Right atrium auricular region (tissue), 2 donors: ENCODE measurements around the gene ULK4. TPM values are rescaled to one million over a fixed set of nuclear protein-coding genes. Genes with fewer than 3 reads are reported as not detected.

Experiments used
- DNase-seq: peaks from one replicate; pipeline ENCODE4 v3.0.0-alpha.2; 2019; ENCODE audit warnings: low spot score
- H3K27ac ChIP-seq, 2 donors: fragments of 200-600 bp; sonication (generic); 1 replicate in 1 of 2; 2 replicates in 1 of 2; pipeline ENCODE4 v1.5.1; 2016 to 2019
- H3K27me3 ChIP-seq, 2 donors: fragments of 200-600 bp; sonication (generic); one replicate each; pipeline versions ENCODE4 v1.5.1 to v1.6.0; 2017 to 2019
- H3K36me3 ChIP-seq: fragments of 200-600 bp; sonication (generic); one replicate; pipeline ENCODE4 v1.5.1; 2016
- H3K4me1 ChIP-seq, 2 donors: fragments of 200-600 bp; sonication (generic); one replicate each; pipeline versions ENCODE4 v1.5.1 to v1.6.0; 2017 to 2019
- H3K4me3 ChIP-seq, 2 donors: fragments of 200-600 bp; sonication (generic); 1 replicate in 1 of 2; 2 replicates in 1 of 2; pipeline ENCODE4 v1.5.1; 2017 to 2019; ENCODE audit warnings: mild to moderate bottlenecking in 1 of 2, moderate library complexity in 1 of 2
- H3K9me3 ChIP-seq, 2 donors: fragments of 200-600 bp; sonication (generic); one replicate each; pipeline ENCODE4 v1.5.1; 2019
- total RNA-seq, 2 donors: library from RNA; depleted of rRNA; stranded (reverse); fragments of >200 nt; gene quantifications; one replicate each; pipeline ENCODE4 v1.1.0, GENCODE V29; 2016
- TF ChIP-seq, protein P1 (sequence below), 2 donors: fragments of 200-600 bp; sonication (generic); IDR thresholded peaks; one replicate each; pipeline ENCODE4 v1.5.1; 2019; ENCODE audit warnings: antibody characterized with exemption in 2 of 2

ULK4 gene
- total RNA-seq, 2 donors from 2014 or later = 7.1 to 10.1 TPM

GRCh38 chr3:41833628-41834027 is 128.3 kb downstream of the ULK4 start:
- Histone ChIP-seq H3K27me3 (no peaks in the 10 kb centered on the region), H3K27ac (no peak overlapping the region), H3K4me1 (no peaks in the 10 kb centered on the region), H3K4me3 (no peak overlapping the region), H3K36me3 (no peaks in the 10 kb centered on the region), H3K9me3 (peaks cover 0 to 8% of the 10 kb centered on the region in 2 donors)
- TF ChIP-seq, protein P1, sequence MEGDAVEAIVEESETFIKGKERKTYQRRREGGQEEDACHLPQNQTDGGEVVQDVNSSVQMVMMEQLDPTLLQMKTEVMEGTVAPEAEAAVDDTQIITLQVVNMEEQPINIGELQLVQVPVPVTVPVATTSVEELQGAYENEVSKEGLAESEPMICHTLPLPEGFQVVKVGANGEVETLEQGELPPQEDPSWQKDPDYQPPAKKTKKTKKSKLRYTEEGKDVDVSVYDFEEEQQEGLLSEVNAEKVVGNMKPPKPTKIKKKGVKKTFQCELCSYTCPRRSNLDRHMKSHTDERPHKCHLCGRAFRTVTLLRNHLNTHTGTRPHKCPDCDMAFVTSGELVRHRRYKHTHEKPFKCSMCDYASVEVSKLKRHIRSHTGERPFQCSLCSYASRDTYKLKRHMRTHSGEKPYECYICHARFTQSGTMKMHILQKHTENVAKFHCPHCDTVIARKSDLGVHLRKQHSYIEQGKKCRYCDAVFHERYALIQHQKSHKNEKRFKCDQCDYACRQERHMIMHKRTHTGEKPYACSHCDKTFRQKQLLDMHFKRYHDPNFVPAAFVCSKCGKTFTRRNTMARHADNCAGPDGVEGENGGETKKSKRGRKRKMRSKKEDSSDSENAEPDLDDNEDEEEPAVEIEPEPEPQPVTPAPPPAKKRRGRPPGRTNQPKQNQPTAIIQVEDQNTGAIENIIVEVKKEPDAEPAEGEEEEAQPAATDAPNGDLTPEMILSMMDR (IDR thresholded peaks at IDR 0.05) = no peak
- DNase-seq = no peak

GRCh38 chr3:41819236-41819635 is 142.7 kb downstream of the ULK4 start:
- no peaks in the 10 kb centered on the region for H3K27me3 ChIP-seq
- H3K36me3 ChIP-seq = no peaks in the 10 kb centered on the region
- no peak overlapping the region for H3K27ac ChIP-seq
- no peaks in the 10 kb centered on the region for H3K4me1 ChIP-seq
- no peak overlapping the region for H3K4me3 ChIP-seq
- no peak for DNase-seq
- TF ChIP-seq, protein P1 (IDR thresholded peaks at IDR 0.05) = no peak
- H3K9me3 ChIP-seq = no peaks in the 10 kb centered on the region

- H3K36me3 ChIP-seq = no peaks in the 10 kb centered on the region
- H3K27me3 ChIP-seq = no peaks in the 10 kb centered on the region
- no peaks in the 10 kb centered on the region for H3K4me1 ChIP-seq
- DNase-seq = no peak
- TF ChIP-seq, protein P1 (IDR thresholded peaks at IDR 0.05) = no peak
- H3K9me3 ChIP-seq = no peaks in the 10 kb centered on the region
- H3K4me3 ChIP-seq = no peak overlapping the region
- H3K27ac ChIP-seq = no peak overlapping the region
These were observed 153.3 kb downstream of the ULK4 start for GRCh38 chr3:41808618-41809017.

- Histone ChIP-seq H3K27me3 (no peaks in the 10 kb centered on the region), H3K9me3 (no peaks in the 10 kb centered on the region), H3K4me1 (no peaks in the 10 kb centered on the region), H3K36me3 (no peaks in the 10 kb centered on the region), H3K27ac (no peak overlapping the region), H3K4me3 (no peak overlapping the region)
- TF ChIP-seq, protein P1 (IDR thresholded peaks at IDR 0.05) = no peak
- no peak for DNase-seq
These were observed 153.8 kb downstream of the ULK4 start for GRCh38 chr3:41808152-41808551.

- TF ChIP-seq, protein P1 (IDR thresholded peaks at IDR 0.05) = no peak
- Histone ChIP-seq H3K9me3 (no peaks in the 10 kb centered on the region), H3K27me3 (no peaks in the 10 kb centered on the region), H3K27ac (no peak overlapping the region), H3K36me3 (no peaks in the 10 kb centered on the region), H3K4me3 (no peak overlapping the region), H3K4me1 (no peaks in the 10 kb centered on the region)
- no peak for DNase-seq
These were observed 166.9 kb downstream of the ULK4 start for GRCh38 chr3:41794748-41795589.
